Smooth muscle cell (in vitro differentiated cells): ENCODE data around the gene SDK1. TPM values are rescaled to one million over a fixed set of nuclear protein-coding genes. Genes with fewer than 3 reads are reported as not detected.

Experiments used
- DNase-seq: peaks from one replicate; lab custom pipeline; 2025; ENCODE audit not compliant: unreplicated experiment; lab: John Stamatoyannopoulos, UW
- H2AFZ ChIP-seq: fragments of 200-600 bp; sonication (generic); 2 replicates; pipeline ENCODE4 v1.6.0; 2016; ENCODE audit warnings: antibody characterized with exemption, low read depth, mild to moderate bottlenecking
- H3F3A ChIP-seq: fragments of 200-600 bp; sonication (generic); 2 replicates; pipeline ENCODE4 v1.6.0; 2017; ENCODE audit warnings: antibody characterized with exemption, low read depth
- H3K27ac ChIP-seq: fragments of 200-600 bp; sonication (generic); 2 replicates; pipeline ENCODE4 v1.5.1; 2016; ENCODE audit warnings: low read depth, mild to moderate bottlenecking
- H3K27me3 ChIP-seq: fragments of 200-600 bp; sonication (generic); 2 replicates; pipeline ENCODE4 v1.6.1; 2016; ENCODE audit warnings: low read depth, mild to moderate bottlenecking
- H3K36me3 ChIP-seq: fragments of 200-600 bp; sonication (generic); 2 replicates; pipeline ENCODE4 v1.5.1; 2016; ENCODE audit warnings: low read depth
- H3K4me1 ChIP-seq: fragments of 200-600 bp; sonication (generic); 2 replicates; pipeline ENCODE4 v1.5.1; 2016; ENCODE audit warnings: low read depth
- H3K4me2 ChIP-seq: fragments of 200-600 bp; sonication (generic); 2 replicates; pipeline ENCODE4 v1.6.0; 2016; ENCODE audit warnings: mild to moderate bottlenecking
- H3K4me3 ChIP-seq: fragments of 200-600 bp; sonication (generic); 2 replicates; pipeline ENCODE4 v1.5.1; 2016; ENCODE audit warnings: mild to moderate bottlenecking
- H3K79me2 ChIP-seq: fragments of 200-600 bp; sonication (generic); 2 replicates; pipeline ENCODE4 v1.6.0; 2016; ENCODE audit warnings: low read depth, mild to moderate bottlenecking
- H3K9ac ChIP-seq: fragments of 200-600 bp; sonication (generic); 2 replicates; pipeline ENCODE4 v1.6.0; 2016; ENCODE audit warnings: low read depth
- H3K9me3 ChIP-seq: fragments of 200-600 bp; sonication (generic); replicated peaks from 2 replicates; pipeline ENCODE4 v1.5.1; 2016; ENCODE audit warnings: low read depth
- H4K20me1 ChIP-seq: fragments of 200-600 bp; sonication (generic); 2 replicates; pipeline ENCODE4 v1.6.0; 2016; ENCODE audit warnings: low read depth
- CTCF ChIP-seq: fragments of 200-600 bp; sonication (generic); IDR thresholded peaks from 2 replicates; pipeline ENCODE4 v1.5.1; 2017; ENCODE audit warnings: borderline replicate concordance, mild to moderate bottlenecking, antibody characterized with exemption; ENCODE audit not compliant: insufficient read depth, poor library complexity, severe bottlenecking
- WGBS: methylation state at CpG from one replicate; pipeline ENCODE4 v1.1.7; 2016; ENCODE audit warnings: low lambda C conversion rate; 5-methylcytosine and 5-hydroxymethylcytosine counted together
- polyA plus RNA-seq: library from polyadenylated mRNA; unstranded; fragments of >200 nt; fragmentation: Nextera tagmentation; extraction: Ambion mirVana; gene quantifications from 2 replicates; pipeline ENCODE4 v1.2.1, GENCODE V29; 2016
- total RNA-seq: library from RNA; depleted of rRNA; stranded (reverse); fragments of >200 nt; gene quantifications from 2 replicates; pipeline ENCODE4 v1.2.3, GENCODE V29; 2014

Gene SDK1
- total and polyA plus RNA-seq, 2 experiments from 2014 or later = 1.1 to 2.5 TPM

GRCh38 chr7:4014346-4015050 is 713.4 kb downstream of the SDK1 start:
- Histone ChIP-seq H3K9ac (no peak overlapping the region), H3K27me3 (peaks cover 2% of the 10 kb centered on the region), H3K4me2 (no peak overlapping the region), H3K4me3 (no peak overlapping the region), H4K20me1 (no peaks in the 10 kb centered on the region), H3K79me2 (no peaks in the 10 kb centered on the region), H3F3A (no peaks in the 10 kb centered on the region), H3K4me1 (no peaks in the 10 kb centered on the region), H2AFZ (no peak overlapping the region), H3K36me3 (no peaks in the 10 kb centered on the region), H3K9me3 (no peaks in the 10 kb centered on the region), H3K27ac (no peak overlapping the region)
- DNase-seq = no peak
- 91% methylated on average over 13 of the region's 13 CpGs for WGBS
- TF ChIP-seq CTCF = no peak

- TF ChIP-seq CTCF = no peak
- Histone ChIP-seq H3K79me2 (no peaks in the 10 kb centered on the region), H2AFZ (no peak overlapping the region), H4K20me1 (no peaks in the 10 kb centered on the region), H3K9ac (no peak overlapping the region), H3K4me2 (no peak overlapping the region), H3K4me1 (no peaks in the 10 kb centered on the region), H3K4me3 (no peak overlapping the region), H3K9me3 (no peaks in the 10 kb centered on the region), H3K36me3 (no peaks in the 10 kb centered on the region), H3F3A (no peaks in the 10 kb centered on the region), H3K27ac (no peak overlapping the region), H3K27me3 (no peaks in the 10 kb centered on the region)
- 95% methylated on average over 8 of the region's 8 CpGs for WGBS
- DNase-seq = no peak
Observed at GRCh38 chr7:4015371-4015770, 714.3 kb downstream of the SDK1 start.

GRCh38 chr7:4015996-4016395 is 714.9 kb downstream of the SDK1 start:
- H3K79me2 ChIP-seq = no peaks in the 10 kb centered on the region
- H3K9ac ChIP-seq = no peak overlapping the region
- no peak overlapping the region for H2AFZ ChIP-seq
- H3K27me3 ChIP-seq = no peaks in the 10 kb centered on the region
- WGBS = 95% methylated on average over 10 of the region's 10 CpGs
- no peak overlapping the region for H3K4me3 ChIP-seq
- H3K27ac ChIP-seq = no peak overlapping the region
- TF ChIP-seq CTCF = no peak
- H3K4me2 ChIP-seq = no peak overlapping the region
- no peaks in the 10 kb centered on the region for H3K9me3 ChIP-seq
- no peaks in the 10 kb centered on the region for H3K4me1 ChIP-seq
- no peaks in the 10 kb centered on the region for H3F3A ChIP-seq
- H4K20me1 ChIP-seq = no peaks in the 10 kb centered on the region
- H3K36me3 ChIP-seq = no peaks in the 10 kb centered on the region
- no peak for DNase-seq

GRCh38 chr7:4017081-4017480 is 716.0 kb downstream of the SDK1 start:
- no peaks in the 10 kb centered on the region for H3K9me3 ChIP-seq
- no peak overlapping the region for H2AFZ ChIP-seq
- no peak overlapping the region for H3K27ac ChIP-seq
- no peak for TF ChIP-seq CTCF
- no peaks in the 10 kb centered on the region for H3K79me2 ChIP-seq
- no peak overlapping the region for H3K4me3 ChIP-seq
- no peaks in the 10 kb centered on the region for H3F3A ChIP-seq
- H3K27me3 ChIP-seq = no peaks in the 10 kb centered on the region
- H3K36me3 ChIP-seq = no peaks in the 10 kb centered on the region
- WGBS = 98% methylated on average over 21 of the region's 21 CpGs
- no peaks in the 10 kb centered on the region for H4K20me1 ChIP-seq
- H3K4me2 ChIP-seq = no peak overlapping the region
- no peaks in the 10 kb centered on the region for H3K4me1 ChIP-seq
- no peak for DNase-seq
- H3K9ac ChIP-seq = no peak overlapping the region
